Measurements from ENCODE around the gene GFRA3. TPM values are rescaled to one million over a fixed set of nuclear protein-coding genes. Genes with fewer than 3 reads are reported as not detected.
A peak's percentile ranks its signal among the peaks of the same experiment; 100 is the strongest.

The GFRA3 gene
- total RNA-seq, 1 donor from 2014 or later, result 24.4 TPM

GRCh38 chr5:138241688-138242571 lies 32.5 kb downstream of the GFRA3 start:
- Mint-ChIP-seq H3K36me3 (ENCODE audit: insufficient read depth) (no peaks in the 10 kb centered on the region), H3K4me3 (ENCODE audit: low read depth) (peak overlapping the region; percentile 53), H3K9me3 (ENCODE audit: low read depth) (no peaks in the 10 kb centered on the region), H3K4me1 (ENCODE audit: low read depth) (peaks cover 11% of the 10 kb centered on the region), H3K27ac (no peak overlapping the region), H3K27me3 (peaks cover 40% of the 10 kb centered on the region)
- peak; percentile 34 for DNase-seq (ENCODE audit: low spot score, unreplicated experiment)
- no peak for TF ChIP-seq CTCF (IDR thresholded peaks at IDR 0.05; ENCODE audit: unreplicated experiment)

GRCh38 chr5:138240650-138241385 lies 33.6 kb downstream of the GFRA3 start:
- no peak overlapping the region for H3K4me3 Mint-ChIP-seq (ENCODE audit: low read depth)
- TF ChIP-seq CTCF (IDR thresholded peaks at IDR 0.05; ENCODE audit: unreplicated experiment), result no peak
- no peaks in the 10 kb centered on the region for H3K9me3 Mint-ChIP-seq (ENCODE audit: low read depth)
- DNase-seq (ENCODE audit: low spot score, unreplicated experiment), result no peak
- H3K4me1 Mint-ChIP-seq (ENCODE audit: low read depth), result peaks cover 6% of the 10 kb centered on the region
- peaks cover 40% of the 10 kb centered on the region for H3K27me3 Mint-ChIP-seq
- no peak overlapping the region for H3K27ac Mint-ChIP-seq
- no peaks in the 10 kb centered on the region for H3K36me3 Mint-ChIP-seq (ENCODE audit: insufficient read depth)

- no peak for DNase-seq (ENCODE audit: low spot score, unreplicated experiment)
- H3K27me3 Mint-ChIP-seq, result peaks cover 29% of the 10 kb centered on the region
- no peaks in the 10 kb centered on the region for H3K9me3 Mint-ChIP-seq (ENCODE audit: low read depth)
- TF ChIP-seq CTCF (IDR thresholded peaks at IDR 0.05; ENCODE audit: unreplicated experiment), result no peak
- H3K27ac Mint-ChIP-seq, result no peak overlapping the region
- no peak overlapping the region for H3K4me3 Mint-ChIP-seq (ENCODE audit: low read depth)
- no peaks in the 10 kb centered on the region for H3K36me3 Mint-ChIP-seq (ENCODE audit: insufficient read depth)
- H3K4me1 Mint-ChIP-seq (ENCODE audit: low read depth), result peaks cover 5% of the 10 kb centered on the region
Observed at GRCh38 chr5:138238034-138238433, 36.4 kb downstream of the GFRA3 start.

- H3K4me1 Mint-ChIP-seq (ENCODE audit: low read depth), result no peaks in the 10 kb centered on the region
- H3K9me3 Mint-ChIP-seq (ENCODE audit: low read depth), result no peaks in the 10 kb centered on the region
- H3K27me3 Mint-ChIP-seq, result peaks cover 11% of the 10 kb centered on the region
- H3K36me3 Mint-ChIP-seq (ENCODE audit: insufficient read depth), result no peaks in the 10 kb centered on the region
- no peak for DNase-seq (ENCODE audit: low spot score, unreplicated experiment)
- no peak for TF ChIP-seq CTCF (IDR thresholded peaks at IDR 0.05; ENCODE audit: unreplicated experiment)
- no peak overlapping the region for H3K27ac Mint-ChIP-seq
- no peak overlapping the region for H3K4me3 Mint-ChIP-seq (ENCODE audit: low read depth)
Observed at GRCh38 chr5:138234651-138235050, 39.8 kb downstream of the GFRA3 start.

GRCh38 chr5:138233280-138233679 lies 41.1 kb downstream of the GFRA3 start:
- no peak overlapping the region for H3K27ac Mint-ChIP-seq
- peaks cover 2% of the 10 kb centered on the region for H3K27me3 Mint-ChIP-seq
- no peaks in the 10 kb centered on the region for H3K36me3 Mint-ChIP-seq (ENCODE audit: insufficient read depth)
- no peaks in the 10 kb centered on the region for H3K4me1 Mint-ChIP-seq (ENCODE audit: low read depth)
- DNase-seq (ENCODE audit: low spot score, unreplicated experiment), result no peak
- H3K9me3 Mint-ChIP-seq (ENCODE audit: low read depth), result no peaks in the 10 kb centered on the region
- no peak for TF ChIP-seq CTCF (IDR thresholded peaks at IDR 0.05; ENCODE audit: unreplicated experiment)
- H3K4me3 Mint-ChIP-seq (ENCODE audit: low read depth), result no peak overlapping the region
